GM12878 (cell line): ENCODE measurements around the gene ZNF554. TPM values are rescaled to one million over a fixed set of nuclear protein-coding genes. Genes with fewer than 3 reads are reported as not detected.

Experiments used
- ATAC-seq: fragments of 200-7000 bp; cut with Tn5 transposase; 3 replicates; pipeline ENCODE4 v1.9.1; 2020; ENCODE audit warnings: mild to moderate bottlenecking, moderate library complexity
- BruUV-seq: library from RNA; stranded (reverse); fragments of 400-500 nt; replicated peaks from 2 replicates; lab custom pipeline; 2021; lab: Mats Ljungman, UMichigan
- CTCF ChIA-PET: fragments of 300-600 bp; sonication (Branson Sonifier 250); formaldehyde crosslinking; extraction: SDS; loops from one replicate; lab custom pipeline; 2021; ENCODE audit warnings: inconsistent platforms; lab: Yijun Ruan, JAX
- POLR2A ChIA-PET: fragments of 350-600 bp; formaldehyde crosslinking; extraction: SDS; loops from one replicate; lab custom pipeline; 2021; ENCODE audit warnings: inconsistent platforms; lab: Charles Lee
- RAD21 ChIA-PET: fragments of 300-600 bp; sonication (Branson Sonifier 250); formaldehyde crosslinking; loops from one replicate; lab custom pipeline; 2023; ENCODE audit warnings: antibody characterized with exemption; ENCODE audit not compliant: unreplicated experiment; lab: Charles Lee
- SMC1A ChIA-PET: fragments of 300-600 bp; sonication (Branson Sonifier 250); formaldehyde crosslinking; loops from one replicate; lab custom pipeline; 2023; ENCODE audit not compliant: unreplicated experiment, uncharacterized antibody; lab: Charles Lee
- DNase-seq: peaks from one replicate; pipeline ENCODE4 v3.0.0-alpha.2; 2011; ENCODE audit warnings: low read depth, low spot score
- FAIRE-seq: peaks from 3 replicates; lab custom pipeline; 2011; peaks lifted over from hg19 to GRCh38; lab: Jason Lieb, UNC
- H2AFZ ChIP-seq: 2 replicates; pipeline ENCODE4 v1.6.0; 2011; ENCODE audit warnings: low read depth, low read length, control low read depth; ENCODE audit not compliant: control insufficient read depth
- H3K27ac ChIP-seq: 2 replicates; pipeline ENCODE4 v1.5.1; 2011; ENCODE audit warnings: control low read depth; ENCODE audit not compliant: control insufficient read depth, insufficient read depth
- H3K27me3 ChIP-seq, 2 experiments: replicated peaks in 1 of 2; 2 replicates each; pipeline versions ENCODE4 v1.6.0 to v1.6.1; 2011; ENCODE audit warnings: low read length in 1 of 2; ENCODE audit not compliant: control insufficient read depth in 2 of 2, insufficient read depth in 2 of 2
- H3K36me3 ChIP-seq, 2 experiments: 2 replicates each; pipeline ENCODE4 v1.5.1; 2011; ENCODE audit warnings: low read length in 1 of 2; ENCODE audit not compliant: control insufficient read depth in 2 of 2, insufficient read depth in 2 of 2
- H3K4me1 ChIP-seq: 2 replicates; pipeline ENCODE4 v1.6.1; 2011; ENCODE audit warnings: mild to moderate bottlenecking, low read length, moderate library complexity, mixed read lengths; ENCODE audit not compliant: control insufficient read depth, insufficient read depth
- H3K4me2 ChIP-seq: 2 replicates; pipeline ENCODE4 v1.6.0; 2011; ENCODE audit warnings: control low read depth; ENCODE audit not compliant: control insufficient read depth, insufficient read depth
- H3K4me3 ChIP-seq: fragments of 200-600 bp; sonication (generic); 2 replicates; pipeline ENCODE4 v1.5.1; 2016
- H3K79me2 ChIP-seq: 2 replicates; pipeline ENCODE4 v1.6.0; 2011; ENCODE audit warnings: low read length; ENCODE audit not compliant: control insufficient read depth, insufficient read depth
- H3K9ac ChIP-seq: 2 replicates; pipeline ENCODE4 v1.8.0; 2011; ENCODE audit warnings: low read length, control low read depth, mixed read lengths; ENCODE audit not compliant: control insufficient read depth, insufficient read depth
- H3K9me3 ChIP-seq: replicated peaks from 3 replicates; pipeline ENCODE4 v1.5.1; 2011; ENCODE audit warnings: mild to moderate bottlenecking, low read length; ENCODE audit not compliant: control insufficient read depth, insufficient read depth
- H4K20me1 ChIP-seq: 2 replicates; pipeline ENCODE4 v1.6.0; 2011; ENCODE audit not compliant: control insufficient read depth, insufficient read depth
- ATF2 ChIP-seq: IDR thresholded peaks from 2 replicates; pipeline ENCODE4 v1.6.1; 2012; ENCODE audit warnings: low read length, inconsistent platforms
- CBX5 ChIP-seq: sonication (generic); IDR thresholded peaks from 2 replicates; pipeline ENCODE4 v1.6.1; 2016; ENCODE audit warnings: low read depth, moderate library complexity, mild to moderate bottlenecking, inconsistent platforms
- E2F8 ChIP-seq: fragments of 450-650 bp; IDR thresholded peaks from 2 replicates; pipeline ENCODE4 v1.6.1; 2018; ENCODE audit warnings: mild to moderate bottlenecking, low read depth, moderate library complexity; ENCODE audit not compliant: partially characterized antibody
- GABPA ChIP-seq: IDR thresholded peaks from 2 replicates; pipeline ENCODE4 v1.6.1; 2014; ENCODE audit warnings: antibody characterized with exemption, low read depth, mild to moderate bottlenecking, inconsistent platforms
- JUND ChIP-seq: IDR thresholded peaks from 2 replicates; pipeline ENCODE4 v1.6.1; 2012; ENCODE audit warnings: low read depth, mild to moderate bottlenecking, low read length, improper control_type of control experiment, moderate library complexity
- NFIC ChIP-seq: IDR thresholded peaks from 2 replicates; pipeline ENCODE4 v1.6.1; 2012; ENCODE audit warnings: low read depth, mild to moderate bottlenecking, inconsistent platforms, low read length, moderate library complexity
- NFYA ChIP-seq: IDR thresholded peaks from 2 replicates; pipeline ENCODE4 v1.6.1; 2011; ENCODE audit warnings: low read depth, mild to moderate bottlenecking, low read length, improper control_type of control experiment, borderline replicate concordance
- NR2C2 ChIP-seq: IDR thresholded peaks from 2 replicates; pipeline ENCODE4 v1.6.1; 2011; ENCODE audit warnings: borderline replicate concordance, low read depth; ENCODE audit not compliant: control insufficient read depth, insufficient read length
- RAD51 ChIP-seq: fragments of 450-650 bp; IDR thresholded peaks from 2 replicates; pipeline ENCODE4 v1.6.1; 2016; ENCODE audit warnings: moderate library complexity, mild to moderate bottlenecking, inconsistent platforms
- RCOR1 ChIP-seq: conservative IDR thresholded peaks from 2 replicates; pipeline ENCODE4 v1.6.1; 2012; ENCODE audit warnings: low read depth, low read length, improper control_type of control experiment
- RUNX3 ChIP-seq: IDR thresholded peaks from 2 replicates; pipeline ENCODE4 v1.6.1; 2012; ENCODE audit warnings: low read length, inconsistent platforms
- SMAD1 ChIP-seq: fragments of 450-650 bp; IDR thresholded peaks from 2 replicates; pipeline ENCODE4 v1.6.1; 2018; ENCODE audit warnings: mild to moderate bottlenecking, low read depth; ENCODE audit not compliant: partially characterized antibody
- SMARCA5 ChIP-seq: fragments of 450-650 bp; IDR thresholded peaks from 2 replicates; pipeline ENCODE4 v1.6.1; 2017; ENCODE audit warnings: mild to moderate bottlenecking
- SP1 ChIP-seq: IDR thresholded peaks from one replicate; pipeline ENCODE4 v1.6.1; 2011; ENCODE audit warnings: low read depth, low read length
- ZBED1 ChIP-seq: IDR thresholded peaks from 2 replicates; pipeline ENCODE4 v1.6.1; 2016; ENCODE audit warnings: borderline replicate concordance
- ZNF687 ChIP-seq: fragments of 450-650 bp; IDR thresholded peaks from 2 replicates; pipeline ENCODE4 v1.6.1; 2017; ENCODE audit warnings: mild to moderate bottlenecking, moderate library complexity
- WGBS: methylation state at CpG from one replicate; pipeline ENCODE4 v1.1.6; 2016; ENCODE audit warnings: low lambda C conversion rate; ENCODE audit not compliant: insufficient replicate concordance, insufficient coverage; ENCODE audit errors: missing lambda C conversion rate; 5-methylcytosine and 5-hydroxymethylcytosine counted together
- in situ Hi-C: fragments of 300-500 bp; cut with MboI; formaldehyde crosslinking; loops from 9 replicates; pipeline ENCODE4 v1.14.3; 2018; ENCODE audit warnings: mixed read lengths
- intact Hi-C: fragments of 100-400 bp; cut with micrococcal nuclease; formaldehyde crosslinking; loops from one replicate; pipeline ENCODE4 v1.14.2; 2022; ENCODE audit not compliant: unreplicated experiment
- polyA plus RNA-seq, 11 experiments: library from polyadenylated mRNA; depleted of rRNA in 4 of 11; unstranded in 6 of 11; stranded (reverse) in 5 of 11; fragments of >200 nt; fragmentation: Nextera tagmentation in 4 of 11; fragmentation: Illumina TruSeq in 1 of 11; extraction: Ambion mirVana in 4 of 11; extraction: Trizol in 1 of 11; gene quantifications; 1 replicate in 1 of 11; 2 replicates in 10 of 11; pipeline versions ENCODE4 v1.2.1 to v1.2.3, GENCODE V29; 2011 to 2016; ENCODE audit warnings: inconsistent platforms in 2 of 11, missing spikeins in 2 of 11, low read depth in 1 of 11
- total RNA-seq, 4 experiments: library from RNA; depleted of rRNA in 3 of 4; stranded (reverse); fragments of >200 nt in 3 of 4; fragmentation: Illumina TruSeq in 1 of 4; extraction: Trizol in 1 of 4; gene quantifications; 2 replicates each; pipeline versions ENCODE4 v1.2.1 to v1.2.3, GENCODE V29; 2013 to 2021

ZNF554 gene
- total and polyA plus RNA-seq, 10 of the 15 experiments (the other 5 are each of a cell fraction or from before 2014, with no cell fraction given), result 0.19 to 2.1 (median 1.4) TPM

- TF ChIP-seq SMAD1, result no peak
- no peak for TF ChIP-seq RUNX3
- no peak for TF ChIP-seq ZBED1
- TF ChIP-seq ATF2, result no peak
- no peak for TF ChIP-seq NFIC
- TF ChIP-seq RAD51, result no peak
- no peak for TF ChIP-seq JUND
- no peak for TF ChIP-seq RCOR1
- TF ChIP-seq CBX5, result no peak
These were observed 28.9 kb downstream of the ZNF554 start (continued) for GRCh38 chr19:2848616-2849015.

- in situ Hi-C loops, result no loop called here
- CTCF ChIA-PET, result interaction anchor here (0.6 to 1.7 kb wide), 2 partner anchors 37 to 105 kb away, joined by 3 to 4 read pairs; no protein-coding TSS in a partner anchor
- H3K9me3 ChIP-seq, result peaks cover 37% of the 10 kb centered on the region
- POLR2A ChIA-PET, result interaction anchor here (0.5 kb wide), 1 partner anchor 13 kb away, joined by 5 read pairs; no protein-coding TSS in a partner anchor
- H3K9ac ChIP-seq, result no peak overlapping the region
- intact Hi-C loops, result no loop called here
- DNase-seq (no peak), ATAC-seq (no peak), FAIRE-seq (no peak)
- no peak overlapping the region for H3K4me3 ChIP-seq
- H4K20me1 ChIP-seq, result no peaks in the 10 kb centered on the region
- H3K27ac ChIP-seq, result no peak overlapping the region
- 97% methylated on average over 3 of the region's 3 CpGs for WGBS
- H3K36me3 ChIP-seq, result peaks cover 6 to 13% of the 10 kb centered on the region in 2 experiments
- SMC1A ChIA-PET, result no interaction called here
- no peaks in the 10 kb centered on the region for H3K79me2 ChIP-seq
- H3K4me2 ChIP-seq, result no peak overlapping the region
- H3K4me1 ChIP-seq, result no peaks in the 10 kb centered on the region
- no TSS peak for BruUV-seq
- H2AFZ ChIP-seq, result no peak overlapping the region
- H3K27me3 ChIP-seq, result no peaks in the 10 kb centered on the region
- RAD21 ChIA-PET, result no interaction called here
- TF ChIP-seq SP1, result no peak
- TF ChIP-seq ZNF687, result no peak
- no peak for TF ChIP-seq GABPA
- no peak for TF ChIP-seq NR2C2
- no peak for TF ChIP-seq SMARCA5
- no peak for TF ChIP-seq NFYA
- TF ChIP-seq E2F8, result no peak
These were observed 30.7 kb downstream of the ZNF554 start for GRCh38 chr19:2850256-2850925.
